DND-41 (cell line): ENCODE data around the gene ARHGEF6.

ENCODE experiments used
- ATAC-seq: fragments of 200-7000 bp; cut with Tn5 transposase; 3 replicates; pipeline ENCODE4 v1.9.1; 2021; ENCODE audit warnings: low read depth; ENCODE audit not compliant: insufficient read depth
- DNase-seq: peaks from one replicate; pipeline ENCODE4 v3.0.0-alpha.2; 2020
- H2AFZ ChIP-seq: 2 replicates; pipeline ENCODE4 v1.6.0; 2012; ENCODE audit warnings: low read depth, low read length
- H3K27ac ChIP-seq: 2 replicates; pipeline ENCODE4 v1.5.1; 2012; ENCODE audit warnings: low read length, inconsistent platforms
- H3K27me3 ChIP-seq: fragments of 200-600 bp; sonication (generic); 2 replicates; pipeline ENCODE4 v1.6.0; 2012; ENCODE audit warnings: low read length, mild to moderate bottlenecking, inconsistent platforms; ENCODE audit not compliant: insufficient read depth, poor library complexity
- H3K36me3 ChIP-seq: 2 replicates; pipeline ENCODE4 v1.5.1; 2012; ENCODE audit warnings: low read length, inconsistent platforms; ENCODE audit not compliant: insufficient read depth
- H3K4me1 ChIP-seq: 2 replicates; pipeline ENCODE4 v1.5.1; 2012; ENCODE audit warnings: mild to moderate bottlenecking, low read length; ENCODE audit not compliant: insufficient read depth
- H3K4me2 ChIP-seq: 2 replicates; pipeline ENCODE4 v1.6.0; 2012; ENCODE audit warnings: mild to moderate bottlenecking, moderate library complexity, low read length, inconsistent platforms; ENCODE audit not compliant: insufficient read depth
- H3K4me3 ChIP-seq, 2 experiments: fragments of 200-600 bp in 1 of 2; shearing (Covaris generic) in 1 of 2; 2 replicates each; pipeline ENCODE4 v1.5.1; 2012 to 2016; ENCODE audit warnings: inconsistent platforms in 2 of 2, low read length in 2 of 2, mild to moderate bottlenecking in 2 of 2, low read depth in 1 of 2, moderate library complexity in 1 of 2
- H3K79me2 ChIP-seq: 2 replicates; pipeline ENCODE4 v1.6.0; 2012; ENCODE audit warnings: low read length, inconsistent platforms; ENCODE audit not compliant: insufficient read depth
- H3K9ac ChIP-seq: 2 replicates; pipeline ENCODE4 v1.6.0; 2012; ENCODE audit warnings: low read depth, mild to moderate bottlenecking, inconsistent platforms, low read length, moderate library complexity
- H3K9me3 ChIP-seq: 2 replicates; pipeline ENCODE4 v1.5.1; 2012; ENCODE audit warnings: low read length, moderate library complexity, mild to moderate bottlenecking, inconsistent platforms; ENCODE audit not compliant: insufficient read depth, severe bottlenecking
- H4K20me1 ChIP-seq: 2 replicates; pipeline ENCODE4 v1.6.0; 2012; ENCODE audit warnings: low read length; ENCODE audit not compliant: insufficient read depth
- EZH2 ChIP-seq: IDR thresholded peaks from 3 replicates; pipeline ENCODE4 v1.6.1; 2012; ENCODE audit warnings: borderline replicate concordance, low read depth, mild to moderate bottlenecking, moderate library complexity, low read length, inconsistent platforms; ENCODE audit not compliant: severe bottlenecking
- TF ChIP-seq, protein P1 (sequence below): IDR thresholded peaks from 2 replicates; pipeline ENCODE4 v1.5.1; 2012; ENCODE audit warnings: borderline replicate concordance, low read length, moderate library complexity, mild to moderate bottlenecking; ENCODE audit not compliant: poor library complexity, severe bottlenecking; ENCODE audit errors: extremely low read depth

Gene ARHGEF6

DNA sequence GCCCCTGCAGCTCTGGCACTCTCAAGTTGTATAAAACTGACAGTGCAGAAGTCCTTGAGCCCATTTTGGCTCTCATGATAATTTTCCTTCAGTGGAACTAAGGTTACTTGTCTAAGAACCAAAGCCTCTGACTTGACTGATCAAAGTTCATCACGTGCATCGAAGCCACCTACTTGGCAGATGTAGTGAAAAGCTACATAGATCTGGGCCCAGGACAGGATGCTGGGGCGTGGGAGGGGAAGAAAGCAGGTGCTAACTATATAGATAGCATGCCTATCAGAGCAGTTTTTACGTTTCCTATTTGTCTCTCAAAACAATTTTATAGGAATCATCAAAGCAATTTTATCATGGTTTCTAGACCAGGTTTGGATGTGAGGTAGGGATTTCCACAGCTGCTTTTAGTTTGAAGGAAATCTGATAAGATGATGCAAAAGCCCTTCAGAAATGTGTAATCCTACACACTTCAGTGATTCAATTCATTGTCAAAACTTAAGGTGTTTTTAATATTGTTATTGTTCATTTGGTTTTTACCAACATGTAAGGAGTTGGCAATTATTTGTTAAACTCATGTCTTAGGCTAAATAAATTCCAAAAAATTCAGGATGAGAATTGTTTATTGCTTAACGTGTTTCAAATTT is 134.0 kb downstream of the ARHGEF6 start:
- peaks cover 14% of the 10 kb centered on the region for H3K4me1 ChIP-seq
- no peaks in the 10 kb centered on the region for H3K27me3 ChIP-seq
- no peak overlapping the region for H3K9ac ChIP-seq
- H3K79me2 ChIP-seq = no peaks in the 10 kb centered on the region
- ATAC-seq (no peak), DNase-seq (no peak)
- H3K27ac ChIP-seq = no peak overlapping the region
- H2AFZ ChIP-seq = no peak overlapping the region
- H3K9me3 ChIP-seq = no peaks in the 10 kb centered on the region
- TF ChIP-seq, protein P1, sequence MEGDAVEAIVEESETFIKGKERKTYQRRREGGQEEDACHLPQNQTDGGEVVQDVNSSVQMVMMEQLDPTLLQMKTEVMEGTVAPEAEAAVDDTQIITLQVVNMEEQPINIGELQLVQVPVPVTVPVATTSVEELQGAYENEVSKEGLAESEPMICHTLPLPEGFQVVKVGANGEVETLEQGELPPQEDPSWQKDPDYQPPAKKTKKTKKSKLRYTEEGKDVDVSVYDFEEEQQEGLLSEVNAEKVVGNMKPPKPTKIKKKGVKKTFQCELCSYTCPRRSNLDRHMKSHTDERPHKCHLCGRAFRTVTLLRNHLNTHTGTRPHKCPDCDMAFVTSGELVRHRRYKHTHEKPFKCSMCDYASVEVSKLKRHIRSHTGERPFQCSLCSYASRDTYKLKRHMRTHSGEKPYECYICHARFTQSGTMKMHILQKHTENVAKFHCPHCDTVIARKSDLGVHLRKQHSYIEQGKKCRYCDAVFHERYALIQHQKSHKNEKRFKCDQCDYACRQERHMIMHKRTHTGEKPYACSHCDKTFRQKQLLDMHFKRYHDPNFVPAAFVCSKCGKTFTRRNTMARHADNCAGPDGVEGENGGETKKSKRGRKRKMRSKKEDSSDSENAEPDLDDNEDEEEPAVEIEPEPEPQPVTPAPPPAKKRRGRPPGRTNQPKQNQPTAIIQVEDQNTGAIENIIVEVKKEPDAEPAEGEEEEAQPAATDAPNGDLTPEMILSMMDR = no peak
- no peak for TF ChIP-seq EZH2
- H3K36me3 ChIP-seq = no peaks in the 10 kb centered on the region
- no peaks in the 10 kb centered on the region for H4K20me1 ChIP-seq
- no peak overlapping the region for H3K4me3 ChIP-seq
- H3K4me2 ChIP-seq = no peak overlapping the region

DNA sequence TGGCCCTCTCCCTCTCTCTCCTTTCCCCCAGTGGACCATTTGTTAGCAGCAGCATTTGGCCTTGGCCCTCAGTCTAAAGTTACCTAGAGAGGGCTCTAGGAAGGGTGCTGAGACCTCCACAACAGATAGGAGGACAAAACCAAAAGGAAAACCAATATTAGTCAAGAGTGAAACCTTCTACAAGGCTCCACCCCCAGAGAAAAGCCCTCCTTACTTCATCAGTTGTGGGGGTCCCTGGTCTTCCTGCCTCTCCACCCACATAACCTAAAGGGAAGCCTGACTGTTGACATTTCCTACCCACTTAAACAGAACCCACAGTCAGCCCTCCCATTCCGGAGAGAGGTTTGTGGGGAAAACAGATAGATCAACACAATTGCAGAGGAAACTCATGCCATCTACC is 137.5 kb downstream of the ARHGEF6 start:
- no peak for TF ChIP-seq EZH2
- TF ChIP-seq, protein P1 = no peak
- ATAC-seq = peak; percentile 86
- Histone ChIP-seq H3K27ac (peak overlapping the region; percentile 8; the same call in 1 of the 2 replicates), H3K9me3 (no peaks in the 10 kb centered on the region), H3K4me1 (peaks cover 14% of the 10 kb centered on the region), H4K20me1 (no peaks in the 10 kb centered on the region), H3K36me3 (no peaks in the 10 kb centered on the region), H3K9ac (no peak overlapping the region), H3K4me3 (no peak overlapping the region), H3K27me3 (no peaks in the 10 kb centered on the region), H2AFZ (peak overlapping the region; percentile 13), H3K4me2 (peak overlapping the region; percentile 42; the same call in 1 of the 2 replicates), H3K79me2 (no peaks in the 10 kb centered on the region)
- DNase-seq = peak; percentile 40

DNA sequence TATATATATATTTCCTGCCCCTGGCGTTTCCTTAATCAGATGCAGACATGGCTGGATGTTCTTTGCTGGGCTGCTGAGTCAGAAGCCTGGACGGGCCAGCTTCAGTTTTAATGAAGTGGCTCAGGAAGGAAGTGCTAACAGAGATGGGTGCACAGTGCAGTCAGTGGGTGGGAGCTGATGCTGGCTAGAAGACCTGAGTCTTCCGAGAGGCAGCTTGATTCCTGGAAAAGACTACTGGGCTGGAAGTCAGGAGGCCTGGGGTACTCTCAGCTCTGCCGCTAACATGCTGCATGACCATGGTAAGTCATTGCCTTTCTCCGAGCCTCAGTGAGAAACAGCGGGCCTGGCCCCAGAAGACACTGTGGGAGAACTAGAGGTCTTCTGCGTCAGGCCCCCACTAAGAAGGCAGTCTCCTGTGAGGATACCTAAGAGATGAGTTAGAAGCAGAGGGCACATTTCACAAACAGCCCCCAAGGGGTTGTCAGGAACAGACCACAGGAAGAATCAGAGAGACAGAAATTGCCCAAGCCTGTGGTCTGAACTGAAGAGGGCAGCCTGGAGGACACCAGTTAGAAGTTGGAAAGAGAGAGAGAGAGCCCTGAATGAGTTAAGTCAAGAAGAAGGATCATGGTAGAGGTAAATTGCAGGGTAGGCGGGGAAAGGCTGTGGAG is 141.1 kb downstream of the ARHGEF6 start:
- DNase-seq = no peak
- Histone ChIP-seq H3K4me3 (no peak overlapping the region), H3K4me1 (peaks cover 33% of the 10 kb centered on the region), H3K27me3 (no peaks in the 10 kb centered on the region), H3K9me3 (no peaks in the 10 kb centered on the region), H4K20me1 (no peaks in the 10 kb centered on the region), H3K36me3 (no peaks in the 10 kb centered on the region), H2AFZ (no peak overlapping the region), H3K27ac (no peak overlapping the region), H3K4me2 (no peak overlapping the region), H3K79me2 (no peaks in the 10 kb centered on the region), H3K9ac (no peak overlapping the region)
- TF ChIP-seq, protein P1 = no peak
- no peak for TF ChIP-seq EZH2
- ATAC-seq = no peak

DNA sequence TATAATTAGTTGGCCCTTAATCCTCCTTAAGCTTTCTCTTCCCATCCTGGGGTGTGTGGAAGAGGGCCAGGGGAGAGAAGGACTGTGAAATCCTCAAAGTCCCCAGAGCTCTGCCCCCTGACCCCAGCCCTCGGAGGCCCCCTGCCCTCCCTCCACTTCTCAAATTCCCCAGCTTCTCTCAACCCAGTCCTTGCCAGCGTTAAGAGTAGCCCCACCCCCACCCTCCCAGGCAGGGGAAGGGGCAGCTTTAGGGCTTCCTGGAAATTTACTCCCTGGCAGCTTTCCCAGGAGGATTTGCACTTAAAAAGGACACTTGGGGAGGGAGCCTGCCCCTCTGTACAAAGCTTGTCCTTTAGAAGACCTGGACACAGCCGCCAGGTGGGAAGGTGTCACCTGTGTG is 144.6 kb downstream of the ARHGEF6 start:
- no peak for ATAC-seq
- peaks cover 26% of the 10 kb centered on the region for H3K4me1 ChIP-seq
- H2AFZ ChIP-seq = no peak overlapping the region
- no peaks in the 10 kb centered on the region for H3K79me2 ChIP-seq
- no peaks in the 10 kb centered on the region for H3K9me3 ChIP-seq
- no peak overlapping the region for H3K27ac ChIP-seq
- H4K20me1 ChIP-seq = no peaks in the 10 kb centered on the region
- no peak overlapping the region for H3K4me3 ChIP-seq
- H3K4me2 ChIP-seq = peak overlapping the region; percentile 60; the same call in 1 of the 2 replicates
- H3K36me3 ChIP-seq = no peaks in the 10 kb centered on the region
- no peak overlapping the region for H3K9ac ChIP-seq
- no peak for DNase-seq
- TF ChIP-seq, protein P1 = no peak
- no peak for TF ChIP-seq EZH2
- no peaks in the 10 kb centered on the region for H3K27me3 ChIP-seq
